Measurements from ENCODE around the gene NPAS2.

NPAS2 gene

GRCh38 chr2:101030866-101031554 lies 211.1 kb downstream of the NPAS2 start:
- ATAC-seq (ENCODE audit: low read depth) (no peak), DNase-seq (ENCODE audit: low spot score) (no peak)
- no peak for TF ChIP-seq CTCF (IDR thresholded peaks at IDR 0.05; ENCODE audit: poor library complexity, severe bottlenecking)
- no peaks in the 10 kb centered on the region for H3K27me3 ChIP-seq (ENCODE audit: insufficient read depth, poor library complexity, severe bottlenecking)
- H3K4me3 ChIP-seq (ENCODE audit: severe bottlenecking) = no peak overlapping the region
- peaks cover 72% of the 10 kb centered on the region for H3K36me3 ChIP-seq (ENCODE audit: low read depth)
- H3K9me3 ChIP-seq (ENCODE audit: severe bottlenecking) = no peaks in the 10 kb centered on the region
- no peaks in the 10 kb centered on the region for H3K4me1 ChIP-seq (ENCODE audit: insufficient read depth, poor library complexity, severe bottlenecking)
- no peak overlapping the region for H3K27ac ChIP-seq (ENCODE audit: poor library complexity, severe bottlenecking)

DNA sequence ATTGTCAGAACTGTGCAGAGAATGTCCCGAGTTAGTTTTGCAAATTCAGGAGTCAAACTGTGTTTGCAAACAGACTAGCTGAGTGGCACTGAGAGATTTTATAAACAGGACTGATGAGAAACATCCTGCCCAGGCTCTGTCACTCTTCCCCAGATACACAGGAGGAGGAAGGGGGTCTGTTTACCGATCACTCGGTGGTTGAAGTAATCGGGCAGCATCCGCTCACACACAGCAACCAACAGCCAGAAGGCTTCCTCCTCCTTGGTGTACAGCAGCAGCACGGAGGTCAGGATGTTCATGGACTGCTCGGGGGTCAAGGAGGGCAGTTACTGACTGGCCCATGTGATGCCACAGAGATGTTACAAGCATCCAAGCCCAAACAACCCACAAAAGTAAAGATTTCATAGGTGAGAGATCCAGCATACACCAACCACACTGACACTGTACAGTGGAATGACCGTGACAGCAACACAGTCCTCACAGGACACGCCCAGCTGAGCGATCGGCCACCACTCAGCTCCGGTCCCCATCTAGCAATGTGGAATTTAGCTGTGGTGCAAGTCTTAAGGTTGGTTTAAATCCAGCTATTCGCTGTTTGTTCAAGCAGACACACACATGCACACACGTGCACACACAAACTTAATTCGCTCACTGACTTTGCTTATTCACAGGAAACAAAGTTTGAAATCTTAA lies 212.3 kb downstream of the NPAS2 start:
- H3K9me3 ChIP-seq (ENCODE audit: severe bottlenecking) = no peaks in the 10 kb centered on the region
- H3K4me1 ChIP-seq (ENCODE audit: insufficient read depth, poor library complexity, severe bottlenecking) = no peaks in the 10 kb centered on the region
- H3K27ac ChIP-seq (ENCODE audit: poor library complexity, severe bottlenecking) = no peak overlapping the region
- DNase-seq (ENCODE audit: low spot score) (no peak), ATAC-seq (ENCODE audit: low read depth) (no peak)
- no peaks in the 10 kb centered on the region for H3K27me3 ChIP-seq (ENCODE audit: insufficient read depth, poor library complexity, severe bottlenecking)
- TF ChIP-seq CTCF (IDR thresholded peaks at IDR 0.05; ENCODE audit: poor library complexity, severe bottlenecking) = no peak
- no peak overlapping the region for H3K4me3 ChIP-seq (ENCODE audit: severe bottlenecking)
- peaks cover 72% of the 10 kb centered on the region for H3K36me3 ChIP-seq (ENCODE audit: low read depth)

- ATAC-seq (ENCODE audit: low read depth) (no peak), DNase-seq (ENCODE audit: low spot score) (no peak)
These were observed 216.6 kb downstream of the NPAS2 start for GRCh38 chr2:101036562-101036961.

GRCh38 chr2:101037161-101037755 lies 217.3 kb downstream of the NPAS2 start:
- Histone ChIP-seq H3K27me3 (ENCODE audit: insufficient read depth, poor library complexity, severe bottlenecking) (no peaks in the 10 kb centered on the region), H3K27ac (ENCODE audit: poor library complexity, severe bottlenecking) (no peak overlapping the region), H3K4me3 (ENCODE audit: severe bottlenecking) (no peak overlapping the region), H3K4me1 (ENCODE audit: insufficient read depth, poor library complexity, severe bottlenecking) (no peaks in the 10 kb centered on the region), H3K36me3 (ENCODE audit: low read depth) (peaks cover 82% of the 10 kb centered on the region), H3K9me3 (ENCODE audit: severe bottlenecking) (no peaks in the 10 kb centered on the region)
- ATAC-seq (ENCODE audit: low read depth) (no peak), DNase-seq (ENCODE audit: low spot score) (no peak)
- no peak for TF ChIP-seq CTCF (IDR thresholded peaks at IDR 0.05; ENCODE audit: poor library complexity, severe bottlenecking)

More at GRCh38 chr2:101036562-101036961, 216.6 kb downstream of the NPAS2 start:
- Histone ChIP-seq H3K36me3 (ENCODE audit: low read depth) (peaks cover 82% of the 10 kb centered on the region), H3K9me3 (ENCODE audit: severe bottlenecking) (no peaks in the 10 kb centered on the region), H3K27ac (ENCODE audit: poor library complexity, severe bottlenecking) (no peak overlapping the region), H3K4me3 (ENCODE audit: severe bottlenecking) (no peak overlapping the region), H3K4me1 (ENCODE audit: insufficient read depth, poor library complexity, severe bottlenecking) (no peaks in the 10 kb centered on the region), H3K27me3 (ENCODE audit: insufficient read depth, poor library complexity, severe bottlenecking) (no peaks in the 10 kb centered on the region)
- peak; percentile 69 for TF ChIP-seq CTCF (IDR thresholded peaks at IDR 0.05; ENCODE audit: poor library complexity, severe bottlenecking)
